Measurements from ENCODE around the gene ANKRD45. TPM values are rescaled to one million over a fixed set of nuclear protein-coding genes. Genes with fewer than 3 reads are reported as not detected.
"Not testable (repeated sequence)": the region's sequence is repeated elsewhere in the genome, so short reads cannot be mapped to it uniquely, and the experiment has no call there.

ANKRD45 gene
- total RNA-seq, 4 donors from 2014 or later, result not detected

GRCh38 chr1:173688300-173688699, 18.6 kb upstream of the ANKRD45 start:
- no peak overlapping the region for H3K4me3 ChIP-seq
- no peak for DNase-seq
- no peak overlapping the region for H3K27ac ChIP-seq
- intact Hi-C loops (cut with DNase I), result no loop called here
- H3K36me3 ChIP-seq, result no peaks in the 10 kb centered on the region
- TF ChIP-seq CTCF (IDR thresholded peaks at IDR 0.05) (no peak), POLR2A (IDR thresholded peaks at IDR 0.05) (no peak)
- peaks cover 0 to 26% (median 0%) of the 10 kb centered on the region in 4 donors for H3K27me3 ChIP-seq
- H3K4me1 ChIP-seq, result no peaks in the 10 kb centered on the region
- 72 to 76% methylated on average over 2 of the region's 2 CpGs for WGBS, 2 donors
- no peaks in the 10 kb centered on the region for H3K9me3 ChIP-seq

- DNase-seq; H3K4me1 ChIP-seq; H3K27me3 ChIP-seq; H3K4me3 ChIP-seq; H3K36me3 ChIP-seq; H3K9me3 ChIP-seq; H3K27ac ChIP-seq; intact Hi-C loops (cut with DNase I): not testable (repeated sequence)
- WGBS, 2 donors, result 73 to 82% methylated on average over 3 of the region's 3 CpGs
These were observed 15.5 kb upstream of the ANKRD45 start for GRCh38 chr1:173685121-173685520.

GRCh38 chr1:173683838-173684237, 14.2 kb upstream of the ANKRD45 start:
- H3K9me3 ChIP-seq; DNase-seq; H3K27me3 ChIP-seq; H3K4me1 ChIP-seq; H3K27ac ChIP-seq; H3K4me3 ChIP-seq; H3K36me3 ChIP-seq; intact Hi-C loops (cut with DNase I): not testable (repeated sequence)
- WGBS, 2 donors, result 67 to 75% methylated on average over 4 of the region's 4 CpGs

- Histone ChIP-seq H3K4me1 (no peaks in the 10 kb centered on the region), H3K36me3 (no peaks in the 10 kb centered on the region), H3K27me3 (no peaks in the 10 kb centered on the region), H3K4me3 (no peak overlapping the region), H3K27ac (no peak overlapping the region), H3K9me3 (no peaks in the 10 kb centered on the region)
- intact Hi-C loops (cut with DNase I), result no loop called here
- DNase-seq, result no peak
- TF ChIP-seq CTCF (IDR thresholded peaks at IDR 0.05) (no peak), POLR2A (IDR thresholded peaks at IDR 0.05) (no peak)
These were observed 12.5 kb upstream of the ANKRD45 start for GRCh38 chr1:173682184-173682583.

- 76 to 79% methylated on average over 5 of the region's 5 CpGs for WGBS, 2 donors
- DNase-seq; H3K27me3 ChIP-seq; H3K9me3 ChIP-seq; intact Hi-C loops (cut with DNase I); H3K36me3 ChIP-seq; H3K4me1 ChIP-seq; H3K27ac ChIP-seq; H3K4me3 ChIP-seq: not testable (repeated sequence)
These were observed 10.5 kb upstream of the ANKRD45 start for GRCh38 chr1:173680152-173680551.

- H3K4me3 ChIP-seq; DNase-seq; H3K27ac ChIP-seq; intact Hi-C loops (cut with DNase I); H3K9me3 ChIP-seq; H3K4me1 ChIP-seq; H3K36me3 ChIP-seq: not testable (repeated sequence)
- 60 to 77% methylated on average over 2 of the region's 2 CpGs for WGBS, 2 donors
- peaks cover 0 to 14% (median 0%) of the 10 kb centered on the region in 4 donors for H3K27me3 ChIP-seq
These were observed 4.8 kb upstream of the ANKRD45 start for GRCh38 chr1:173674496-173674895.

GRCh38 chr1:173666646-173667045, 3.0 kb downstream of the ANKRD45 start:
- TF ChIP-seq CTCF (IDR thresholded peaks at IDR 0.05), result no peak
- TF ChIP-seq POLR2A (IDR thresholded peaks at IDR 0.05), result no peak
- intact Hi-C loops (cut with DNase I), result no loop called here
- 87 to 88% methylated on average over 3 of the region's 3 CpGs for WGBS, 2 donors
- Histone ChIP-seq H3K27ac (no peak overlapping the region), H3K36me3 (no peaks in the 10 kb centered on the region), H3K27me3 (peaks cover 0 to 29% (median 0%) of the 10 kb centered on the region in 4 donors), H3K4me3 (no peak overlapping the region), H3K9me3 (no peaks in the 10 kb centered on the region), H3K4me1 (peaks cover 4 to 8% (median 4%) of the 10 kb centered on the region in 3 donors)
- DNase-seq, result no peak

All from esophagus squamous epithelium (tissue), 5 donors.